HepG2 (cell line): ENCODE results near the gene ATXN7L3. TPM values are rescaled to one million over a fixed set of nuclear protein-coding genes. Genes with fewer than 3 reads are reported as not detected.

Experiments
- ARNT2 ChIP-seq: sonication (generic); formaldehyde crosslinking; IDR thresholded peaks from 2 replicates; pipeline ENCODE4 v1.8.0; 2022; ENCODE audit warnings: mild to moderate bottlenecking, low read depth, missing genetic modification reagents, moderate library complexity
- CBFB ChIP-seq: sonication (generic); formaldehyde crosslinking; IDR thresholded peaks from 2 replicates; pipeline ENCODE4 v1.4.0; 2020; ENCODE audit warnings: missing genetic modification reagents
- CREB1 ChIP-seq, 2 experiments: fragments of 450-650 bp in 1 of 2; IDR thresholded peaks; 2 replicates each; pipeline ENCODE4 v1.6.1; 2016 to 2017; ENCODE audit warnings: control low read depth in 1 of 2, mild to moderate bottlenecking in 1 of 2, missing compliant biosample characterization in 1 of 2, missing genetic modification characterization in 1 of 2
- HDAC1 ChIP-seq: sonication (generic); formaldehyde crosslinking; IDR thresholded peaks from 2 replicates; pipeline ENCODE4 v1.5.1; 2020; ENCODE audit warnings: mild to moderate bottlenecking, missing genetic modification reagents
- HES4 ChIP-seq: sonication (generic); formaldehyde crosslinking; IDR thresholded peaks from 2 replicates; pipeline ENCODE4 v1.9.0; 2021; ENCODE audit warnings: mild to moderate bottlenecking, missing genetic modification reagents, borderline replicate concordance
- HNF4A ChIP-seq: sonication (generic); formaldehyde crosslinking; IDR thresholded peaks from 2 replicates; pipeline ENCODE4 v1.4.0; 2020; ENCODE audit warnings: missing genetic modification reagents
- HNRNPK ChIP-seq: fragments of 200-400 bp; formaldehyde crosslinking; IDR thresholded peaks from 2 replicates; pipeline ENCODE4 v1.6.1; 2018; ENCODE audit warnings: low read length, low read depth, moderate library complexity, mild to moderate bottlenecking; ENCODE audit not compliant: poor library complexity, severe bottlenecking
- KDM2A ChIP-seq: sonication (generic); formaldehyde crosslinking; IDR thresholded peaks from 2 replicates; pipeline ENCODE4 v1.4.0; 2020; ENCODE audit warnings: low read depth, missing genetic modification reagents, borderline replicate concordance
- MLX ChIP-seq: IDR thresholded peaks from 2 replicates; pipeline ENCODE4 v1.6.1; 2016
- NR2F1 ChIP-seq, 2 experiments: fragments of 450-650 bp in 1 of 2; formaldehyde crosslinking in 1 of 2; IDR thresholded peaks; 2 replicates each; pipeline versions ENCODE4 v1.5.0 to v1.6.1; 2016 to 2020; ENCODE audit warnings: mild to moderate bottlenecking in 1 of 2, missing compliant biosample characterization in 1 of 2, missing genetic modification reagents in 1 of 2, moderate library complexity in 1 of 2
- PBX2 ChIP-seq: IDR thresholded peaks from 2 replicates; pipeline ENCODE4 v1.6.1; 2016; ENCODE audit warnings: control low read depth
- RORA ChIP-seq: sonication (generic); formaldehyde crosslinking; IDR thresholded peaks from 2 replicates; pipeline ENCODE4 v1.5.0; 2020; ENCODE audit warnings: mild to moderate bottlenecking, missing genetic modification reagents, moderate library complexity
- SMAD3 ChIP-seq: sonication (generic); formaldehyde crosslinking; IDR thresholded peaks from 2 replicates; pipeline ENCODE4 v1.4.0; 2020; ENCODE audit warnings: missing genetic modification reagents
- SOX13 ChIP-seq, 3 experiments: fragments of 450-650 bp in 1 of 3; sonication (generic) in 1 of 3; formaldehyde crosslinking in 1 of 3; IDR thresholded peaks in 2 of 3; conservative IDR thresholded peaks in 1 of 3; 2 replicates each; pipeline versions ENCODE4 v1.5.0 to v1.6.1; 2016 to 2020; ENCODE audit warnings: antibody characterized with exemption in 1 of 3, mild to moderate bottlenecking in 1 of 3, missing compliant biosample characterization in 1 of 3, missing genetic modification reagents in 1 of 3, moderate library complexity in 1 of 3
- ZEB1 ChIP-seq: IDR thresholded peaks from 2 replicates; pipeline ENCODE4 v1.6.1; 2012; ENCODE audit warnings: mild to moderate bottlenecking, low read depth, inconsistent platforms; ENCODE audit not compliant: insufficient replicate concordance
- ZNF446 ChIP-seq: sonication (generic); formaldehyde crosslinking; IDR thresholded peaks from 2 replicates; pipeline ENCODE4 v1.5.0; 2020; ENCODE audit warnings: mild to moderate bottlenecking, missing genetic modification reagents
- ZNF740 ChIP-seq: sonication (generic); formaldehyde crosslinking; IDR thresholded peaks from 2 replicates; pipeline ENCODE4 v1.4.0; 2020; ENCODE audit warnings: missing genetic modification reagents
- ZNF83 ChIP-seq: sonication (generic); formaldehyde crosslinking; IDR thresholded peaks from 2 replicates; pipeline ENCODE4 v1.4.0; 2020; ENCODE audit warnings: missing genetic modification reagents, mild to moderate bottlenecking, borderline replicate concordance
- ZSCAN25 ChIP-seq: sonication (generic); formaldehyde crosslinking; IDR thresholded peaks from 2 replicates; pipeline ENCODE4 v1.8.0; 2022; ENCODE audit warnings: mild to moderate bottlenecking, missing genetic modification reagents
- polyA plus RNA-seq, 8 experiments: library from polyadenylated mRNA; depleted of rRNA in 3 of 8; stranded (reverse) in 7 of 8; unstranded in 1 of 8; fragments of >200 nt; fragmentation: Illumina TruSeq in 4 of 8; extraction: Trizol in 4 of 8; gene quantifications; 2 replicates each; pipeline versions ENCODE4 v1.2.1 to v1.2.3, GENCODE V29; 2011 to 2016; ENCODE audit warnings: low read depth in 4 of 8, missing spikeins in 1 of 8, mixed read lengths in 1 of 8; ENCODE audit not compliant: insufficient read depth in 1 of 8
- total RNA-seq, 5 experiments: library from RNA; depleted of rRNA; stranded (reverse); fragments of >200 nt; fragmentation: Illumina TruSeq; extraction: Trizol; gene quantifications; 2 replicates each; pipeline ENCODE4 v1.2.3, GENCODE V29; 2016; ENCODE audit warnings: low read depth in 1 of 5
- TF ChIP-seq, protein P1 (sequence below): IDR thresholded peaks from 2 replicates; pipeline ENCODE4 v1.6.1; 2016; ENCODE audit warnings: missing genetic modification reagents, missing compliant biosample characterization
- TF ChIP-seq, protein P2 (sequence below): sonication (generic); formaldehyde crosslinking; conservative IDR thresholded peaks from 2 replicates; pipeline ENCODE4 v1.8.0; 2022; ENCODE audit warnings: missing genetic modification reagents
- TF ChIP-seq, protein P3 (sequence below): sonication (generic); formaldehyde crosslinking; IDR thresholded peaks from 2 replicates; pipeline ENCODE4 v1.4.0; 2020; ENCODE audit warnings: missing genetic modification reagents

Gene ATXN7L3
- total and polyA plus RNA-seq, 2 of the 13 experiments (the other 11 are each of a cell fraction or from before 2014, with no cell fraction given) = 44.5 to 59.1 TPM

DNA sequence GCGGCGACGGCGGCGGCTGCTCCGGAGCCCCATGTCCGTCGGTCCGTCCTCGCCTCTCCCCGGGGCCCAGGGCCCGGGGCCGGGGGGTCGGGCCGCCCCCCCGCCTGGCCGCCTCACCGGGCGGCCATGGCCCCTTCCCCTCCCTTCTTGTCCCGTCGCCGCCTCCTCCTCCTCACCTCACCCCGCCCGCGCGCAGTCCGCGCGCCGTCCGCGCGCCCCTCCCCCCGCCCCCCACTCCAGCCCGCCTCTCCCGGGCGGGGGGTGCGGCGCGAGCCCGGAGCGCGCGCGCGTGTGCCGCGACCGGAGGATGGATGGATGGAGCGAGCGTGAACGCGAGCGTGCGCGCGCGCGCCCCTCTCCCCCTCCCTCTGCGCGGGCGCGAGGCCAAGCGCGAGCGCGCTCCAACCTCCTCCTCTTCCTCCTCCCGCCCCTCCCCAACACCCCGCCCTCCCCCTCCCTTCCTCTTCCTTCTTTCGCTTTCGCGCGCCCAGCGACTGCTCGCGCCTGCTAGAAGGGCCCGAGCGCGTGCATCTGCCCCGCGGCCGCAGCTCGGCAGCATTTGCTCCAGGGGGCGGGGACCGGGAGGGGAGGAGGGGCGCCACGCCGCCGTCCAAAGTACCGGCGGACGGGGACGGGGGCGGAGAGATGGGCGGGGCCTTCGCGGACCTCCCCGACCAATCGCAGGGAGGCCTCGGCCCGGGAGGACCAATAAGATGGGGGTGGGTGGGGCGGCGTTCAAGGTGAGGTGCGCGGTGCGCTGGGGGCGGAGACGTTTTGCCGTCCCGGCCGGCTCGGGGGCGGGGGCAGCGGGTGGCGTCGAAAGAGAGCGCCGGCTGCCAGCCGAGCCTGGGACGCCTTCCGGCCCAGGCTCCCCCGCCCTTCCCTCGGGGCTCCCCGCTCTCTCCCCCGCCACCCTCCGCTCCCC, at the start of gene ATXN7L3 (continued):
- no peak for TF ChIP-seq HES4 (CRISPR knock-in tag)
- no peak for TF ChIP-seq SMAD3 (CRISPR knock-in tag)
- TF ChIP-seq, protein P1, sequence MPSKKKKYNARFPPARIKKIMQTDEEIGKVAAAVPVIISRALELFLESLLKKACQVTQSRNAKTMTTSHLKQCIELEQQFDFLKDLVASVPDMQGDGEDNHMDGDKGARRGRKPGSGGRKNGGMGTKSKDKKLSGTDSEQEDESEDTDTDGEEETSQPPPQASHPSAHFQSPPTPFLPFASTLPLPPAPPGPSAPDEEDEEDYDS (CRISPR knock-in tag) = peak; percentile 68
- peak; percentile 98 for TF ChIP-seq HNRNPK
- peak; percentile 81 for TF ChIP-seq CREB1 (IDR thresholded peaks at IDR 0.05)
- TF ChIP-seq CREB1 (CRISPR knock-in tag; IDR thresholded peaks at IDR 0.05) = peak; percentile 83
- peak; percentile 62 for TF ChIP-seq HNF4A (CRISPR knock-in tag)
- TF ChIP-seq NR2F1 (CRISPR knock-in tag; IDR thresholded peaks at IDR 0.05) = no peak
- 0 out of 2 replicates have a peak, but pooled peaks have one; percentile 12 for TF ChIP-seq ZNF446 (CRISPR knock-in tag)
- peak; percentile 36; the same call in 1 of the 2 replicates for TF ChIP-seq HDAC1 (CRISPR knock-in tag)
- TF ChIP-seq PBX2 (CRISPR knock-in tag) = no peak
- no peak for TF ChIP-seq ZEB1
- no peak for TF ChIP-seq ZNF83 (CRISPR knock-in tag)
- peak; percentile 36; the same call in 1 of the 2 replicates for TF ChIP-seq SOX13 (IDR thresholded peaks at IDR 0.05)
- no peak; a peak in 1 of 4 replicates for TF ChIP-seq SOX13 (CRISPR knock-in tag; conservative IDR thresholded peaks at IDR 0.05 in 1 of 2, IDR thresholded peaks at IDR 0.05 in 1 of 2)
- TF ChIP-seq, protein P2, sequence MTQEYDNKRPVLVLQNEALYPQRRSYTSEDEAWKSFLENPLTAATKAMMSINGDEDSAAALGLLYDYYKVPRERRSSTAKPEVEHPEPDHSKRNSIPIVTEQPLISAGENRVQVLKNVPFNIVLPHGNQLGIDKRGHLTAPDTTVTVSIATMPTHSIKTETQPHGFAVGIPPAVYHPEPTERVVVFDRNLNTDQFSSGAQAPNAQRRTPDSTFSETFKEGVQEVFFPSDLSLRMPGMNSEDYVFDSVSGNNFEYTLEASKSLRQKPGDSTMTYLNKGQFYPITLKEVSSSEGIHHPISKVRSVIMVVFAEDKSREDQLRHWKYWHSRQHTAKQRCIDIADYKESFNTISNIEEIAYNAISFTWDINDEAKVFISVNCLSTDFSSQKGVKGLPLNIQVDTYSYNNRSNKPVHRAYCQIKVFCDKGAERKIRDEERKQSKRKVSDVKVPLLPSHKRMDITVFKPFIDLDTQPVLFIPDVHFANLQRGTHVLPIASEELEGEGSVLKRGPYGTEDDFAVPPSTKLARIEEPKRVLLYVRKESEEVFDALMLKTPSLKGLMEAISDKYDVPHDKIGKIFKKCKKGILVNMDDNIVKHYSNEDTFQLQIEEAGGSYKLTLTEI (CRISPR knock-in tag) = no peak
- 0 out of 2 replicates have a peak, but pooled peaks have one; percentile 6 for TF ChIP-seq CBFB (CRISPR knock-in tag)
- TF ChIP-seq MLX (CRISPR knock-in tag) = no peak
- TF ChIP-seq, protein P3, sequence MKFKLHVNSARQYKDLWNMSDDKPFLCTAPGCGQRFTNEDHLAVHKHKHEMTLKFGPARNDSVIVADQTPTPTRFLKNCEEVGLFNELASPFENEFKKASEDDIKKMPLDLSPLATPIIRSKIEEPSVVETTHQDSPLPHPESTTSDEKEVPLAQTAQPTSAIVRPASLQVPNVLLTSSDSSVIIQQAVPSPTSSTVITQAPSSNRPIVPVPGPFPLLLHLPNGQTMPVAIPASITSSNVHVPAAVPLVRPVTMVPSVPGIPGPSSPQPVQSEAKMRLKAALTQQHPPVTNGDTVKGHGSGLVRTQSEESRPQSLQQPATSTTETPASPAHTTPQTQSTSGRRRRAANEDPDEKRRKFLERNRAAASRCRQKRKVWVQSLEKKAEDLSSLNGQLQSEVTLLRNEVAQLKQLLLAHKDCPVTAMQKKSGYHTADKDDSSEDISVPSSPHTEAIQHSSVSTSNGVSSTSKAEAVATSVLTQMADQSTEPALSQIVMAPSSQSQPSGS (CRISPR knock-in tag) = no peak
- no peak; the same call in 1 of the 2 replicates for TF ChIP-seq ZSCAN25 (CRISPR knock-in tag)
- TF ChIP-seq ZNF740 (CRISPR knock-in tag) = 0 out of 2 replicates have a peak, but pooled peaks have one; percentile 47
- no peak for TF ChIP-seq RORA
- TF ChIP-seq ARNT2 (CRISPR knock-in tag) = no peak
- no peak for TF ChIP-seq KDM2A (CRISPR knock-in tag)
